Occipital lobe (tissue), 2 donors: ENCODE measurements around the gene FHIT. TPM values are rescaled to one million over a fixed set of nuclear protein-coding genes. Genes with fewer than 3 reads are reported as not detected.
"Not testable (repeated sequence)": the region's sequence is repeated elsewhere in the genome, so short reads cannot be mapped to it uniquely, and the experiment has no call there.

ENCODE experiments used
- DNase-seq: peaks from one replicate; lab custom pipeline; 2025; lab: John Stamatoyannopoulos, UW
- total RNA-seq: library from RNA; depleted of rRNA; stranded (reverse); fragments of >200 nt; gene quantifications from one replicate; pipeline ENCODE4 v1.2.3, GENCODE V29; 2014

FHIT gene
- total RNA-seq, 1 donor from 2014 or later: 3.6 TPM

GRCh38 chr3:60992395-60992794 lies 258.9 kb downstream of the FHIT start:
- DNase-seq: no peak

GRCh38 chr3:60990442-60990730 lies 260.9 kb downstream of the FHIT start:
- no peak for DNase-seq

- no peak for DNase-seq
Measured at GRCh38 chr3:60989626-60990441, 261.4 kb downstream of the FHIT start.

- DNase-seq: not testable (repeated sequence)
Measured at GRCh38 chr3:60987191-60987590, 264.1 kb downstream of the FHIT start.

- no peak for DNase-seq
Measured at GRCh38 chr3:60986552-60986951, 264.7 kb downstream of the FHIT start.

- no peak for DNase-seq
Measured at GRCh38 chr3:60983906-60984305, 267.3 kb downstream of the FHIT start.

- no peak for DNase-seq
Measured at GRCh38 chr3:60980342-60980692, 270.9 kb downstream of the FHIT start.

- DNase-seq: no peak
Measured at GRCh38 chr3:60979461-60980341, 271.6 kb downstream of the FHIT start.

- DNase-seq: no peak
Measured at GRCh38 chr3:60973321-60973720, 277.9 kb downstream of the FHIT start.

GRCh38 chr3:60972599-60972998 lies 278.7 kb downstream of the FHIT start:
- no peak for DNase-seq

- no peak for DNase-seq
Measured at GRCh38 chr3:60970850-60971249, 280.4 kb downstream of the FHIT start.

- no peak for DNase-seq
Measured at GRCh38 chr3:60967141-60967540, 284.1 kb downstream of the FHIT start.

GRCh38 chr3:60957541-60957940 lies 293.7 kb downstream of the FHIT start:
- DNase-seq: no peak

GRCh38 chr3:60956729-60957128 lies 294.5 kb downstream of the FHIT start:
- no peak for DNase-seq

GRCh38 chr3:60955034-60955433 lies 296.2 kb downstream of the FHIT start:
- no peak for DNase-seq

GRCh38 chr3:60954048-60954447 lies 297.2 kb downstream of the FHIT start:
- no peak for DNase-seq

GRCh38 chr3:60953351-60953750 lies 297.9 kb downstream of the FHIT start:
- no peak for DNase-seq

- DNase-seq: no peak
Measured at GRCh38 chr3:60952055-60952454, 299.2 kb downstream of the FHIT start.

GRCh38 chr3:60949146-60949545 lies 302.1 kb downstream of the FHIT start:
- no peak for DNase-seq

- DNase-seq: no peak
Measured at GRCh38 chr3:60948488-60948887, 302.8 kb downstream of the FHIT start.

GRCh38 chr3:60935709-60936108 lies 315.5 kb downstream of the FHIT start:
- no peak for DNase-seq

GRCh38 chr3:60933824-60934223 lies 317.4 kb downstream of the FHIT start:
- no peak for DNase-seq

- DNase-seq: no peak
Measured at GRCh38 chr3:60932643-60933042, 318.6 kb downstream of the FHIT start.
